GM18873 (cell line): Measurements from ENCODE around the gene RFX2.
"Not testable (repeated sequence)": the region's sequence is repeated elsewhere in the genome, so short reads cannot be mapped to it uniquely, and the experiment has no call there.

Experiments used
- ATAC-seq: cut with Tn5 transposase; IDR thresholded peaks from one replicate; pipeline ENCODE4 v1.9.1; 2021; ENCODE audit warnings: mild to moderate bottlenecking, moderate library complexity, moderate number of reproducible peaks; ENCODE audit not compliant: unreplicated experiment, low FRiP score

Gene RFX2

DNA sequence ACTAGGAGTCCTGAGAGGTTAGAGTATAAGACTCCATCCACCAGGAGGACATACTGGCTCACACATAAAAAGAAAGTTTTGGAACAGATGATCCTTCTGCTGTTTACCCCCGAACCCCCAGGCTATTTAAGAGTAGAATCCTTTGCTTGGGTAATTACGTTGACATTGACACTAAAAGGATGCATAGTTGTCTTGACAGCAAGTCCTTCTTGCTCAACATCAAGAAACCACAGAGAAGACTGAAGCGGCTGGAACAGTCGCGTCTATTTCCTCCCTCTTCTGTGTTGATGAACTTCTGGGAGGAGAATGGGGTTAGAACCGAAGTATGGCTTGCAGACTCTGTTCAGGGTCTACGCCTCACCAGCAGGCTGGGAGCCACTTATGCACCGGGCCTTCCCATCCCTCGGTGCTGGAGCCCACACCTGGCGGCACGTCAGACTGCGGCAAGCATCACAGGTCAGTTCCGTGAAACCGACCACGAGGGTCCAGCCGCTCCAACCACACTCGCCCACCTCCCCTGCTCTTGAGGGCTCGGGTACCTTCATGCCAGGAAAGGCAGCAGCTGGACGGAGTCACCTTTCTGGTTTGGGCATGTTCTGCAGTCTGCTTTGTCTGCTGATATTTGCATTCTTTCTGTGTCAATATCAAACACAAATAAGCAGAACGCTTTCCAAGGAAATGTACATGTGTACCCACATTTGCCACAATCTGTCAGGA lies 90.0 kb downstream of the RFX2 start:
- ATAC-seq: no peak

DNA sequence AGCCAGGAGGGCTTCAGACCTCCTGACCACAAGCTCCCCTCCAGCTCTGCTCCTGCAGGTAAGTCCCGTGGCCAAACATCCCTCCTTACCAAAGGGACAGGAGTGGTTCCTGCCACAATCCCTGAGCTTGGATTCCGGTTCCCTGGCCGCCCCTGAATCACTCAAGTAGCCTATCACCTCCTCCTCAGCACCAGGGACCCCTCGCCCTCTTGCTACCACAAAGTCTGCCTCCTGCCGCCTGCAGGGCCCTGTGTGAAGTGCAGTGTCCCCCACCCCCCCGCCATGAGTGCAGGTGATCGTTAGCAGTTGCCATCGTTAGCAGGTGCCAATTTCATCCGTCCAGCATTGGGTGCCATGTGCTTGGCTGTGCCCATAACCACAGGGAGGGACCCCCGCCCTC lies 91.5 kb downstream of the RFX2 start:
- ATAC-seq: no peak

DNA sequence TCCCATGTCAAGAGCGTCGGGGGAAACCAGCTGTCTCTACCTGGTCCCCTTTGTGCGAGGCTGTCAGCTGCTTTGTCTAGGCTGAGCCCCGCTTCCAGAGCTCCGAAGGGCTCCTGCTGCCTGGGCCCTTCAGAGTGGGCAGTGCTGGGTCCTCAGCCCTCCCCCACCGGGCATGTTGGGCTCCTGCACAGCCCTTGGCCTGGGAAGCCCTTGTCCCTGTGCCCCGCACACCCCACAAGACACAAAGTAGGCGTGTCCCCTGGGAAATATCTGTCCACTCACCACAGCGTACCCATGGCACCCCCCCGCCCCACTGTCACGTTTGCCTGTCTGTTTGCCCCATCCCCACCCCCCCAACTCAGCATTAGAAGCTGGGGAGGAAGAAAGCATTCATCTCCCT lies 92.7 kb downstream of the RFX2 start:
- no peak for ATAC-seq

DNA sequence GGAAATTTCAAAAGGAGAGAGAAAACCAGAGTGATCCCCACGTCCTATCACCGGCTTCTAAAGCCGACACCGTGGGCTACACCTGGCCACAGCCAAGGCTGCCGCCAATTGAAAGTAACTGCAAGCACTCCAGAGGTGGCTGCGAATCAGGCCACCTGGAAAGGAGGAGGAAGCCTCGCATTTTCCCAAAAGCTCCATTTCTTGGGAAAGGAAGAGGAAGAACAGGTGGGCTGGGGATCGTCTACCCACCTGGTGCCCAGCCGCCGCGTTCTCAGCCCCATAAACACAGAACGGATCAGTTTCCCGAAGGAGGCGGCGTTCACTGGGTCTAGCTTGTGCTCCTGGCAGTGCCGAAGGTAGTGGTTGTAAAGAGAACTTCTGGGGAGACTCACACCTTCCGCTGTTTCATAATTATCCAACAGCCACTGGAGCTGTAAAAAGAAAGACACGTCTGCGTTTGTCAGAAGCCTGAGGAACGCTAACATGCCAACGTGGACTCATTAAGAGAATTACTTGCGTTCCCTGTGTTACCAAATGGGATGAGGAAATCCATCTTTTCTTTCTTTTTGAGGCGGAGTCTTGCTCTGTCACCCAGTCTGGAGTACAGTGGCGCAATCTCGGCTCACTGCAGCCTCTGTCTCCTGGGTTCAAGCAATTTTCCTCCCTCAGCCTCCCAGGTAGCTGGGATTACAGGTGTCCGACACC lies 94.3 kb downstream of the RFX2 start:
- ATAC-seq: no peak

DNA sequence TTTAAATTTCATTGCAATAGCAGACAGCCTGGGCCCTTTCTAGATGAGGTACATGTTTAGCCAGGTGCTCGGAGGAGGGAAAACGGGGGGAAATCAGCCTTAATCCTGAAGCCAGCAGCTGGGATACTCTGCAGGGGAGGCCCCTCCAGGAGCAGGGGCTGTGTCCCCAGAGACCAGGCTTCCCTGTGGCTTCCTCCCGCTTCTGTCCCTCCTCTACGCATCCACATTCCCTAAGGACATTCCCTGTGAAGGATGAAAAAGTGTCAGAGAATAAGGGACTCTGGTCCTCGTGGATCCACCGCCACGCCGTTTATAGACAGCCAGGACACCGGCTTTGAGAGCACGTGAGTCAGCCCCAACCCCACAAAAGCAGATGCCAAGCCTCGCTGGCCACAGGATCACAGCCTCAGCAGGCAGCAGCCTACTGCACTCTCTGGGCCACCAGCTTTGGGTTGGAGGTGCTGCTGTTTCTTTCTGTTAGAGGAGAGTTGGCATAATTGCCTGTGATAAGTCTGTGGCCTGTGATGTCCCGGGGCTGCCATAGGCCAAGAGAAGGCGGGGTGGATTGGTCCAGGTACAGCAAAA lies 95.7 kb downstream of the RFX2 start:
- ATAC-seq: no peak

DNA sequence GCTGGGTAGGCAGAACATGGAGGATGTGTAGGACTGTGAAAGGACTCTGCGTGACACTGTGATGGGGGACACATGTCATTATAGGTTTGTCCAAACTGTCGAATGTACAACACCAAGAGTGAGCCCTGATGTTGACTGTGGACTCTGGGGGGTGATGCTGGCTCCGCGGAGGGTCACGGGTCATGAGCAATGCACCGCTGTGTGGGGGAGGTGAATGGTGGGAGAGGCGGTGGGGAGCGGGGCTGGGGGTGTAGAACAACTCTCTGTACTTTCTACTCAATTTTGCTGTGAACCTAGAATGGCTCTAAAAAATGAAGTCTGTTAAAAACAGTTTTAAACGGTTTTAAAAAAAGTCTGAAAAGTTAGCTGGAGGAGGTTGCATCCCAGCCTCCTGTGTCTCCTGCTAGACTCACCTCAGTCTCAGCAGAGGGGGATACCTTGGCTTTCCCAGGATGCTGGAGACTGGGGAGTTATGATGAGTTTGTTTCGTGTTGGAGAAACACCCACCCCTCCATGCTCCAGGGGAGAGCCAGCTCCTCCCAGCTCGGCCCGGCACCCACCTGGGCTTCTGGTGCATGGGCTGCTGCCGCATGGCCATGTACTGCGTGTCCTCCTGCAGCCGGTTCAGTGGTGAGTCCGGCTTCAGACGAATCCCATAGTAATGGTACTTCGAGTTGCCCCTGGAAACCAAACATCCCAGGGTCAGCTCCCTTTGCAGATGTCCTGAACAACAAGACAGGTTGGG lies 97.7 kb downstream of the RFX2 start:
- ATAC-seq: no peak

DNA sequence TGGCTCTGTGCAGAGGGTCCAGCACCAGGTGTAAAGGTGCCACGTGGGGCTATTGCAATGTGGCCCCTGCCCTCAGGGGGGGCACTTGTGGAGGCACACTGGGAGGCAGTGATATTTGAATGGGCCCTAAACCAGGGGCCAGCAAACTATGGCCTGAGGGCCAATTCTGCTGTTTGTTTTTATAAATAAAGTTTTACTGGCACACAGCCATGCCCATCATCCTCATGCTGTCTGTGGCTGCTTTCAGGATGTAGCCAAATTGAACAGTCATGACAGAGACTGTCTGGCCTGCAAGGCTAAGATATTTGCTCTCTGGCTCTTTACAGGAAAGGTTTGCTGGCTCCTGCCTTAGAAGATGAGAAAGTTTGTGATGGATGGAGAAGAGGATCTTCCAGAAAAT lies 98.5 kb downstream of the RFX2 start:
- no peak for ATAC-seq

DNA sequence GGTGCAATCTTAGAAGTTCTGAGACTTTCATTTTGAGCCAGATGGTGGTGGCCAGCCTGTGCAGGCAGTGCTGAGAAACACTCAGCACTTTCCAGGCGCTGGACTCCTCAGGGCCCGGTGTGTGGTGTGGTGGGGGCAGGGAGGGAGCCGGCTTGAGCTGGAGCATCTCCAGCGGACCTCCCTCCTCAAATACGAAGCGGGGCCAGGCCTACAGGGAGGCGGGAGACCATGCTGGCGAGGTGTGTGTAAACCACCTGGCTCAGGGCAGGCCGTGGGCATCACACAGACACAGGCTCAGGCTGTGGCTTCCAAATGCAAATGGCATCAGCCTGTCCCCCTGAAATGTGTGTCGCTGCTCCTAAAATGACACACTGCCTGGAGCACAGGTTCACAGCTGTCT lies 99.1 kb downstream of the RFX2 start:
- no peak for ATAC-seq

DNA sequence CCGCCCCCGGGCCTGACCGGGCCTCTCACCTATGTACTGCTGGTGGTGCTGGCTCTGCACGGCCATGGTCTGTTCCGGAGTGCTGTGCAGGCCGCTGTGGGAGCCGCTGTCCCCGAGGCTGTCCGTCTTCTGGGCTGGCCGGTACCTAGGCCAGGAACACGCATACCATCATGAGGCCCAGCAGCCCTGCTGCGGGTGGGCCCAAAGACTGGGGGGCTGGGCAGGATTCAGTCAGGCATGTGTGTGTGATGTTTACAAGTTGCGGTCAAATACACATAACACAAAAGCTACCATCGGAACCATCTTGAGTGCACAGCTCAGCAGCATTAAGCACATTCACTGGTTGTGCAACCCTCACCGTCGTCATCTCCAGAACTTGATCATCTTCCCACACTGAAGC lies 100.2 kb downstream of the RFX2 start:
- ATAC-seq: no peak

DNA sequence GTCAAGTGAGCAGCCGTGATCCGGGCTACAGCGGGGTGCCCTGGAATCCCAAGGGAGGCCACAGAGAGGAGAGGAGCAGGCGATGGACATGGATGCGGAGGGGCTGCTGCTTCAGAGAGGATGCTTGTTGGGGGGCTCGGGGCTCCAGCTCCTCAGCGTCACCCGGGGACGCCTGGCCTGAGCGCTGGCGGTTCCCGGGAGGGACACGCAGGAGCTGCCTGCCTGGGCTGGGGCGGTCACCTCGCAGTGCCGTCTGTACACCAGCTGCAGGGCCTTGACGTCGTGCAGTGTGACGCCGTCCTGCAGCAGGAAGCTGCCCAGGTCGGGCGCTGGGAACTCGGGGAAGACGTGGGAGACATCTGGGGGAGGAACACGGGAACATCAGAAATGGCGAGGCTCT lies 102.4 kb downstream of the RFX2 start:
- no peak for ATAC-seq

DNA sequence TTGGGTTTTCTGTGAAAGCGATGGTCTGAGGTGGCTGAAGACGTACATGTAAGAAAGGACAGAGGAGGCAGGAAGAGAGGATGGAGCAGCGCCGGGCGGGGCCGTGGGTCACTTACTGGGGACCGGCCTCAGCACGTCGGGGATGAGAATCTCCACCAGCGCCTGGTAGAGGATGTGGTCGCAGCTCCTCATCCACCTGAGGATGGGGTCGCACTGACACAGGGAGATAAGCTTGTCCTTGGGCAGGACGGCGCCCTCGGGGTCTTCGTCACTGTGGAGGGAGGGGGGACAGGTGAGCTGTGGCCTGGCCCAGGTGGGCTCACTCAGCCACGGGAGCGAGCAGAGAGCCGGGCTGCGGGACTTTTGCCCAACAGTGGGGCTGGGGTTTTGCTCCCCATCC lies 103.4 kb downstream of the RFX2 start:
- no peak for ATAC-seq

DNA sequence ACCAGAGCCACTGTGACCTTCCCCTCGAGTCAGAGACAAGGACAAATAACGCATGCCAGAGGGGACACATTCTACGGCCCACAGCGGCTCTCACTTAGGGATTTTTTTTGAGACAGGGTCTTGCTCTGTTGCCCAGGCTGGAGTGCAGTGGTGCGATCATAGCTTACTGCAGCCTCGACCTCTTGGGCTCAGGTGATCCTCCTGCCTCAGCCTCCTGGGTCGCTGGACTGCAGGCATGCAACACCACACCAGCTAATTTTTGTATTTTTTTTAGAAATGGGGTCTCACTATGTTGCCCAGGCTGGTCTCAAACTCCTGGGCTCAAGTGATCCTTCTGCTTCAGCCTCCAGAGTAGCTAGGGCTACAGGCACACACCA lies 104.2 kb downstream of the RFX2 start:
- not testable (repeated sequence) for ATAC-seq

DNA sequence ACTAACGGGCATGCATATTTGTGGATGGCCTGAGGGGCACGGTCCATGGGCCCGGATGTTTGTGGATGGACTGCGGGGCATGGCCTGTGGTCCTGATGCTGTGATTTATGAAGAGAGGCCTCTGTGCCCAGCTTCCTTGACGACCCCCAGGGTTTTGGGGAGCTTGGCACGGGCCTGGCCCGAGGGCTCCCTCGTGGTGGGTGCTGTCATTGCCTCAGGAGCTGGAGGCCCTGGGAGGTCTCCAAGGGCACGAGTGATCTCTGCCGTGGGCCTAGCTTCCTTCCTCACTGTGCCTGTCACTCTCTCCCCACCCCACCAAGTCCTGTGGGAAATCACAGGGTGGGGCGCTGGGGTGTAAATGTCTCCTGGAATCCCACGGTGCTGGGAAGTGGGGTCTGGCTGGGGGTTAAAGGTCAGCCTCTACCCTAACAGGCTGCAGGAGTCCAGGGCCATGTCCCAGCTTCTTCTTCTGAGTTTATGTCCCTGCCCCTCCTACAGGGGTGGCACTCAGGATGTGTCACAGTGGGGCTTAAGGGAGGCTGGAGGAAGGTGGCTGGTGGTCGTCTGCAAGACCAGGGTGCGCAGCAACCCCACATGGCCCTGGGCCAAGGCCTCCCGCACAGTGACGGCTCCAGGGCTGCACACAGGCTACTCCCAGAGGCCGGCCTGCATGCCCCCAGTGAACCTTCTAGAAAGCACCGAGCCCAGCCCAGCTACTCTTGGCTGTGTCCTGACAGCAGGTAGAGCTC lies 104.8 kb downstream of the RFX2 start:
- no peak for ATAC-seq

DNA sequence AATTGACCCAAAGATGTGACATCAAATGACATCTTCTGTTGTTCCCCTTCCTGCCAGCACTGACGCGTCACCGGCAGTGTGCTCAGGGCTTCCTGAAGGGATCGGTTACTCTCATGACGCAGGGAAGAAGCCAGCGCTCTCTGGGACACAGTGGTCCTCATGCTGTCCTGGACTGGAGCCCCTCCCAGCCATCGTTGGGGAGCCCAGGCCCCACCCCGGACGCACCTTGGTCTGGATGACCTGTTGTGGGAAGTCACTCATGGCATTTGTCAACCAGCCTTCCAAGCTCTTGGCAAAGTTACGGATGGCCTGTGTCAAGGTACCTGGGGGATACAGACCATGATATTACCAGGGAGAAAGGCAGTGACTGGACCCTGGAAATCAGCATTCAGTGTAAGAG lies 106.3 kb downstream of the RFX2 start:
- no peak for ATAC-seq

DNA sequence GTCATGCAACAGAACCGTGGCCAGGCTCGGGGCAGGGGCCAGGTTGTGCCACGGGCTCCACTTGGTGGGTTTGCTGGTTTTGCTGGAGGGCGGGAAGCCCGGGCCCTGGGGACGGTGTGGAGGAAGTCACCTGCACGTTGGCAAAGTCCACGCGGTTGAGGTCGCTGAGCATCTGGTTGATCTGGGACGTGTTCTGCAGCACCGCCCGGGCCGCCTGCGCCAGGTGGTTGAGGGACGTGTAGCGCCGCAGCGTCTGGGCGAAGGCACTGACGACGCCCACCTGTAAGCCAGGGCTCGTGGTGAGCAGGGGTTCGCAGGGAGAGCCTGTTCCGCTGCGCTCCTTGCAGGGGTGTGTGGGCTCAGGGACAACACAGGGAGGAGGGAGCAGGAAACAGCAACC lies 107.7 kb downstream of the RFX2 start:
- ATAC-seq: no peak

DNA sequence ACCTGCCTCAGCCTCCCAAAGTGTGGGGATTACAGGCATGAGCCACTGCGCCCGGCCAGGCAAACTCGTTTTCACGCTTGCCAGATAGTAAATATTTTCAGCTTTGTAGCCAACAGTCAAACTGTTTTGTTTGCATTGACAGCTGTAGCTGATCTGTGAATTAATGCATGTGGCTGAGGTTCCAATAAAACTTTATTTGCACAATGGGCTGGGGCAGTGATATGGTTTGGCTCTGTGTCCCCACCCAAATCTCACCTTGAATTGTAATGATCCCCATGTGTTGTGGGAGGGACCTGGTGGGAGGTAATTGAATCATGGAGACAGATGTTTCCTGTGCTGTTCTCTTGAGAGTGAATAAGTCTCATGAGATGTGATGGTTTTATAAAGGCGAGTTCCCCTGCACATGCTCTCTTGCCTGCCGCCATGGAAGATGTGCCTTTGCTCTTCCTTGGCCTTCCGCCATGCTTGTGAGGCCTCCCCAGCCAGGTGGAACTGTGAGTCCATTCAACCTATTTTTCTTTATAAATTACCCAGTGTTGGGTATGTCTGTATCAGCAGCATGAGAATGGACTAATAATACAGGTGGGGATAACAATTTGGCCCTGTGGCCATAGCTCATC lies 110.0 kb downstream of the RFX2 start:
- no peak for ATAC-seq

DNA sequence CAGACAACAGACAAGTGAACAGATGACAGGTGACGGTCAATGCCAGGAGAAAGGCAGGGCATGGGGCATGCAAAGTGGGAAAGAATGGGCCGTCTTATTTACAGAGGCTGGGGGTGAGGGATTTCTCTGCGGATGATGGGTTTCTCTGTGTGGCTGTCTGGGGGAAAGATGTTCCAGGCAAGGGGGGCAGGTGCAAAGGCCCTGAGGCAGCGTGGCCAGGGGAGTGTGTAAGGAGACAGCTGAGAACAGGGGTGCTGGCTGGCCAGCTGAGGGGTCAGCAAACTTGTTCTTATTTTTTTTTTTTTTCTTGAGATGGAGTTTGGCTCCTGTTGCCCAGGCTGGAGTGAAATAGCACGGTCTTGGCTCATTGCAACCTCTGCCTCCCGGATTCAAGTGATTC lies 110.6 kb downstream of the RFX2 start:
- no peak for ATAC-seq

DNA sequence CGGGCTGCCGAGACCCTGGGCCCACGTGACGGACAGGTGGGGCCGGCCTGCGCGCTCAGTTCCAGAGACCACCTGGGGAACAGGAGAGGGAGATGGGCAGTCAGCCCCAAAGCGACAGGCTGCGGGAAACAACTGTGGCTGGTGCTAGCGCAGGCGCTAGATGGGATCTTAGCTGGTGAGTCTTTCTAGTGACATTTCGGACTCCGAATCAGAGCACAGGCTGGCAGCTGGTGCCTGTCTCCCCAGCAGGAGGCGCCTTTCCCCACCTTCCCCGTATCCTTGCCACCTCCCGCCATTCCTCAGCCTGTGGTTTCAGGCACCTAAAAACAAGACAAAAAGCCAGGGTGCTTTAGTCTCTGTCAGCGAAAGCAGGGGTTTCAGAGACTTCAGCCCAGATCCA lies 112.9 kb downstream of the RFX2 start:
- ATAC-seq: no peak

DNA sequence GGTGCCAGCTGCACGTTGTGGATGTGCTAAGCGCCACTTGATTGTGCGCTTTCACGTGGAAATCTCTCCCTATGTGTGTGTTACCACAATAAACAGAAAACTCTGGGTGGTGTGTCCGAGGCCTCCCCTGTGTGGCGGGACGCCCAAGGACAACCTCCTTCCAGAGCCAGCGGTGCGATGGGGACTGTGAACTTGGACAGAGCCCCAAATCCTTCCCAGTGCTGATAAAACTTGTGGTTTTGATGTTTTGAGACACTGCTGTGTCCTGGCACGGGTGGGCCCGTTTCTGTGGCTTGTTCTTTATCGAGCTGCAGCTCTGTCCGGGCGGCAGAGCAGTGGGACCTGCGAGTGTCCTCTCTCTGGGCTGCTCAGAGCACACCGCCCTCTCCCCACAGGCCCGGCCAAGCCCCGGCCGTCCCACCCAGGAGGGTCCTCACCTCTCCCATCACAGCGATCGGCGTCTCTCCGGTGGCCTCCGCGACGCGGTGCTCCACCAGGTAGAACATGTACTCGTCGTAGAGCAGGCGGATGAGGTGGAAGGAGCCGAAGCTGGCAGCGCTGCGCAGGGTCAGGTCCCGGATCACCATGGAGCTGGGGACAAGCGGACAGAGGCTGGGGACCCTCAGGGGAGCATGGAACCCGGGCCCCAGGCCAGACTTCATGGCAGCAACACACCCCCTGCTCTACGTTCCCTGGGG lies 113.5 kb downstream of the RFX2 start:
- ATAC-seq: no peak

DNA sequence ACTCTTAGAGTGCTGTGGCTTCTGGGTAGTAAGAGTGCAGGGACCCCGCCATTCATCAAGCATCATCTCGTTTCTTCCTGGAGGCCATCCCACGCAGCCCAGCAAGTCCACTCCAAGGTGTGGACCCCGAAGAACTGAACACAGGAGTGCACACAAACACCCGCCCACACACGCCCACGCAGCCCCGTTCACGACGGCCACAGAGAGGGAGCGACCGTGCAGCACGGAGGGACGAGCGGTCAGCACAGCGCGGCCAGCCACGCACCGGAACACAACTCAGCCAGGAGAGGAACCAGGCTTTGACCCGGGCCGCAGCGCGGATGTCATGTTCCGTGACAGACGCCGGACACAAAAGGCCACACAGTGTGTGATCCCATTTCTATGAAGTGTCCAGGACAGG lies 114.2 kb downstream of the RFX2 start:
- ATAC-seq: no peak
